Tibial nerve (tissue), 3 donors: Measurements from ENCODE around the gene ARL4C.
A peak's percentile ranks its signal among the peaks of the same experiment; 100 is the strongest.

Source experiments
- POLR2A ChIP-seq, 2 donors: fragments of 450-650 bp; IDR thresholded peaks; one replicate each; pipeline ENCODE4 v1.6.1; 2017; ENCODE audit warnings: antibody characterized with exemption in 2 of 2, mild to moderate bottlenecking in 2 of 2, moderate library complexity in 2 of 2
- TF ChIP-seq, protein P1 (sequence below), 5 experiments: fragments of 200-600 bp in 3 of 5; fragments of 450-650 bp in 2 of 5; sonication (generic) in 3 of 5; IDR thresholded peaks; one replicate each; pipeline ENCODE4 v1.5.1; 2016 to 2019; ENCODE audit warnings: antibody characterized with exemption in 5 of 5, mild to moderate bottlenecking in 3 of 5, moderate library complexity in 2 of 5

DNA sequence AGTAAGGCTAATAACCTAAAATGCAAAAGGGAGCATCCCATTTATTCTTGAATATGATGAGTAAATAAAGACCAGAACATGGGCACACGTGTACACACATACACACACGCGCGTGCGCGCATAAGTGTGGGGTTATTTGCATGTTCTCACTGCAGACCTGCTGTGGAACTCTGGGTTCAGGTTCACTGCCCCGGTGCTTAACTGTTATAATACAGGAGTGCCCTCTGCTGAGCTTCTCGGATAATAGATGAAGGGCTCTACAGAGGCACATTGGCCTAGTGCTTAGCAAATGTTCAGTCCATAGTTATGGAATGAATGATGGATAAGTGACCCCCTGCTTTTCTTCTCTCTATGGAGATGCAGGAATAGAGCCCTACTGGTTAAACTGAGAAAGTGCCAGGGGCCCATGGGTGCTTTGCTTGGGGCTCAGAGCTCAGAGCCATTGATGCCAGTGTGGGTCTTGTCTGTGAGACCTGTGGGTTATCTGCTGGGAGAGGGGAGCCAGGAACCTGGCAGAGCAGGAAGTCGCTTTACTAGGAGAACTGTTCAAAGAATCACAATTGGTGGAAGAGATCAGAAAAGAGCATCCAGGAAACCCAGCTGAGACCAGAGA is 3.6 kb upstream of the ARL4C start:
- TF ChIP-seq POLR2A (IDR thresholded peaks at IDR 0.05): no peak
- TF ChIP-seq, protein P1, sequence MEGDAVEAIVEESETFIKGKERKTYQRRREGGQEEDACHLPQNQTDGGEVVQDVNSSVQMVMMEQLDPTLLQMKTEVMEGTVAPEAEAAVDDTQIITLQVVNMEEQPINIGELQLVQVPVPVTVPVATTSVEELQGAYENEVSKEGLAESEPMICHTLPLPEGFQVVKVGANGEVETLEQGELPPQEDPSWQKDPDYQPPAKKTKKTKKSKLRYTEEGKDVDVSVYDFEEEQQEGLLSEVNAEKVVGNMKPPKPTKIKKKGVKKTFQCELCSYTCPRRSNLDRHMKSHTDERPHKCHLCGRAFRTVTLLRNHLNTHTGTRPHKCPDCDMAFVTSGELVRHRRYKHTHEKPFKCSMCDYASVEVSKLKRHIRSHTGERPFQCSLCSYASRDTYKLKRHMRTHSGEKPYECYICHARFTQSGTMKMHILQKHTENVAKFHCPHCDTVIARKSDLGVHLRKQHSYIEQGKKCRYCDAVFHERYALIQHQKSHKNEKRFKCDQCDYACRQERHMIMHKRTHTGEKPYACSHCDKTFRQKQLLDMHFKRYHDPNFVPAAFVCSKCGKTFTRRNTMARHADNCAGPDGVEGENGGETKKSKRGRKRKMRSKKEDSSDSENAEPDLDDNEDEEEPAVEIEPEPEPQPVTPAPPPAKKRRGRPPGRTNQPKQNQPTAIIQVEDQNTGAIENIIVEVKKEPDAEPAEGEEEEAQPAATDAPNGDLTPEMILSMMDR (IDR thresholded peaks at IDR 0.05): peak; percentile 28 to 67 (median 43)
